Activated naive CD4-positive, alpha-beta T cell treated with Interleukin-2 at 50 U/mL for 16 hours (primary cell): ENCODE results near the gene APOBEC3A.
"Not testable (repeated sequence)": the region's sequence is repeated elsewhere in the genome, so short reads cannot be mapped to it uniquely, and the experiment has no call there.

ENCODE experiments used
- DNase-seq: peaks from one replicate; pipeline ENCODE4 v3.0.0-alpha.2; 2020

Gene APOBEC3A

DNA sequence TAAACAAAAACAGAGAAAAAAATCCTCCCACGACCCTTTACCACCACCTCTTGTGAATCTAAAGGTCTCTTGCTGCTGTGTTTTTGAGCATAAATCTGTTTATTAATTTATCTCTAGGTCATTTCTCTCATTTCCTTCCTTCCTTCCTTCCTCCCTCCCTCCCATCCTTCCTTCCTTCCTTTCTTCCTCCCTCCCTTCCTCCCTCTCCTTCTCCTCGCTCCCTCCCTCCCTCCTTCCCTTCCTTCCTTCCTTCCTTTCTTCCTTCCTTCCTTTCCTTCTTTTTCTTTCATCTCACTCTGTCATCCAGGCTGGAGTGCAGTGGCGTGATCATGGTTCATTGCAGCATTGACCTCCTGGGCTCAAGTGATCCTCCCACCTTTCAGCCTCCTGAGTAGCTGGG, 13.5 kb upstream of the APOBEC3A start:
- no peak for DNase-seq

GRCh38 chr22:38944653-38945052, 12.8 kb upstream of the APOBEC3A start:
- DNase-seq, result no peak

GRCh38 chr22:38945706-38946338, 11.6 kb upstream of the APOBEC3A start:
- DNase-seq, result not testable (repeated sequence)

- no peak for DNase-seq
Measured at GRCh38 chr22:38946771-38947170, 10.6 kb upstream of the APOBEC3A start.

GRCh38 chr22:38947321-38948140, 9.9 kb upstream of the APOBEC3A start:
- no peak for DNase-seq

- DNase-seq, result no peak
Measured at GRCh38 chr22:38948181-38948940, 9.0 kb upstream of the APOBEC3A start.

GRCh38 chr22:38949889-38950405, 7.5 kb upstream of the APOBEC3A start:
- DNase-seq, result no peak

DNA sequence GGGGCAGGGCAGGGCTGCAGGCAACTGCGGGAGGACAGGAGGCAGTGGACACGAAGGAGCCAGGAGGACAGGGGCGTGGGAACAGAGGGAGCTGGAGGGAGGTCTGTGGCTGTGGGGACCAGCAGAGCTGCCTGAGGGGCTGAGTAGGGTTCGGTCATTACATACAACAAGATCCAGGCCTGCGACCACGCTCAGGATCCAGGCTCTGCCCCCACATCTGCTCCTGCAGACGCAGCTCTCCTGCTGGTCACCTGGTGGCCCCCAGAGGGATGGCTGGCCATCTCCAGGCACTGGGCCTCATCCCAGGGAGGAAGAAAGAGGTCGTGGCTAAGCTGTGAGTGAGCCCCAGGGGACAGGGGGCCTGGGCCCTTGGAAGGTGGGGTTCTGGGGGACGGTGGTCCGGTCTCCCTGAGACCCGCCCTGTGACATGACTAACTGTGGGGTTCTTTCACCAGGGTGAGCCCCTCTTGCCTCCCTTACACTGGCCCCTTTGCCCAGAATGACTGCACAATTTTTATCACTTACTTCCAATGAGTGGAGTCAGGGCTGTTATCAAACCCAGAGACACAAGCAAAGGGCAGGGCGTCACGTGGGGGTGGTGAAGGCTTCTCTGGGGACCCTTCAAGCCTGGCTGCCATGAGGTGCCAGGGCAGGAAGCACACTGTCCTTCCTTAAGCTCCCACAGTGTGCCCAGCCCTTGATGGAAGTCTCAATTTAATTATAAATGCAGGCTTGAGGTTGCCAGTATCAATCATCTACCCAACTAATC, 6.7 kb upstream of the APOBEC3A start:
- DNase-seq, result no peak

GRCh38 chr22:38951734-38952133, 5.7 kb upstream of the APOBEC3A start:
- DNase-seq, result no peak

GRCh38 chr22:38952281-38952993, 5.0 kb upstream of the APOBEC3A start:
- DNase-seq, result no peak

- DNase-seq, result no peak
Measured at GRCh38 chr22:38953091-38953490, 4.3 kb upstream of the APOBEC3A start.

- peak; percentile 81 for DNase-seq
Measured at GRCh38 chr22:38953577-38954413, 3.6 kb upstream of the APOBEC3A start.

DNA sequence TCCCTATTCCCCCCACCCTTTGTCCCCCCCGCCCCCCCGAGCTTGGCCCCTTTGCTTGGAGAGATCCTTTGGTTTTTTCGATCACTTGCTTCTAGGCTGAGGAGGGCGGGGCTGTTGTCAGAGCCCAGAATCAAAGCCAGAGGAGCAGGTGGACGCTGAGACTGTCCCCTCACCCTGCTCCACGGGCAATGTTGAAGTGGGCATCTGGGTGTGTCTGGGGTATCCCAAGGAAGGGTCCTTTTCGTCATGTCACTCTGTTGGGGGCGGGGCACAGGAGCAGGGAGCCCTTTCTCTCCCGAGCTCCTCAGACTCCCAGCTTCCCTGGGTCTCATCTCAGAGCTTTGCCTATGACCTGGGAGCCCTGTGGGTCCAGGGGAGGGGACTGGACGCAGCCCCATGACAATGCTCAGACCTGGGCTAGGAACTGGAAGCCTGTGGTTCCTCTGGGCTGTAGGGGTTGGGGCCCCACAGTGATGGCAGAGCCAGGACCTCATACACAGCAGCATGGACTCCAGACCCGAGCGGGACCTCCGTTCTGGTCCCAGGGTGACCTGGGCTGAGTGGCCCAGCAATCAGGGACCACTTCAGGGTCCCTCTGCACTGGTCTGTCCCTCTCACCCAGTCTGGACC, 2.9 kb upstream of the APOBEC3A start:
- DNase-seq, result no peak

DNA sequence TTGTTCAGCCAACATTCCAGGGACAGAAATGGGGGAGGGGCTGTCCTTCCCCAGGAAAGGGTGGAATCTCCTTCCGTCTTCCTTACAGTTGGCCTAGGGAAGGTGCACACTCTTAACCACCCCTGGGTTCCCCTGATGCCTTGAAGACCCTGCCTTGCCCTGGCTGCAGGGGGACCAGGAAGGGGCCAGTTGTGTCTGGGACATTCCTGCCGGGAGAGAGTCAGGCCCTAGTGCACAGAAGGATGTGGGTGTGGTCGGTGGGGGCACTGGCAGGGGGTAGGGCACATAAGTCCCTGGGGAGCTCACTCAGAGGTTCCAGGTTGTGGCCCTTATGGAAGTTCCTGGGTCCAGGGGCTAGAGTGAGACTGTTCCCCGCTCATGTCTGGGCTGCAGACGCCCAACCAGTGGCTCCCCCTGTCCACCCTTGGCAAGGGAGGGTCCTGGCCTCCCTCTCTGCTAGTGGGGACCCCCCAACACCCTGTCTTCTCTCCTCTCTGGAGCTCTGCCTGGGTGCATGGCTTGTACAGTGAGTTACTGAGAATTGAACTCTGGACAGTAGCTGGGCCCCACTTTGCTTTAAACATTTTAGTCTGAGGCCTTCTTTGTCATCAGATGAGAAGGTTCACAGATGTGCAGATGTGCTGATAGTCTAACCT, 2.0 kb upstream of the APOBEC3A start:
- no peak for DNase-seq

DNA sequence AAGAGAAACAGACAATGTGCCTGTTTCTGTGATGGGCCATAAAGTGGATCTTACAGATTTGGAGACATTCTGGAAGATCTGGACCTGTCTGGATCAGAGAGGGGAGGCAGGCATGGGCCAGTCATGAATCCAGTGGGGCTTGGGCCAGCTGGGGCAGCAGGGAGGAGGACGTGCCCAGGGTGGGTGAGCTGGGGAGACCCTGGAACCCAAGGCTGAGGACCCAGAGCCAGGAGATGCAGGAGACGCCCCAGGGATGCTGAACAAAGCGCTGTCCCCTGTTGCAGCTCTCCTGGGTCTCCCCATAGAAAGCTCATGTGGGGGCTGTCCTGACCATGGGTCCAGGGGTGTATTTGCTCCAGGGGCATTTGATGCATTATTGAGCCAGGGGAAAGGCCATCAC, 1.5 kb upstream of the APOBEC3A start:
- no peak for DNase-seq

DNA sequence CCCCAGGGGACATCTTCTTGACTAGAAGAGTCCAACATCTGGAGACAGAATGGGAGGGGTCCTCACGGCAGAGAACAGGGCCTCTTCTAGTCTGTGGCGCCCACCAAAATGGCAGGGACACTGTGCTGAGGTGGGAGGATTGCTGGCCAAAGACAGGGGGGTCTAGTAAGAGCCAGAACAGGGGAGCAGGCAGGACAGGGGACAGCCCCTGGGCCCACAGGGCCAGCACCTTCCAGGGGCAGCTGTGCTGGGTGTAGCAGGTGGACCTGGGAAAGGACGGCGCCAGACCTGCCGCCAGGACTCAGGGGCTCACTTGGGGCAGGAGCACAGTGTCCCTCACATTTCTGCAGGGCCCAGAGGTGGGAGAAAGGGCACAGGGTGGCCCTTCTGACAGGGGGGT, 858 bp upstream of the APOBEC3A start:
- DNase-seq, result no peak

GRCh38 chr22:38957808-38958650, 620 bp downstream of the APOBEC3A start:
- no peak for DNase-seq

GRCh38 chr22:38958651-38958943, 1.2 kb downstream of the APOBEC3A start:
- not testable (repeated sequence) for DNase-seq

- no peak for DNase-seq
Measured at GRCh38 chr22:38959590-38959989, 2.2 kb downstream of the APOBEC3A start.
